ENCODE measurements around the gene DBP. TPM values are rescaled to one million over a fixed set of nuclear protein-coding genes. Genes with fewer than 3 reads are reported as not detected.

The DBP gene
- total RNA-seq, 2 experiments from 2014 or later, result 10.8 to 13.1 TPM

- Mint-ChIP-seq H3K4me3 (no peak overlapping the region), H3K27ac (no peak overlapping the region), H3K36me3 (ENCODE audit: low read depth) (no peaks in the 10 kb centered on the region), H3K27me3 (no peaks in the 10 kb centered on the region), H3K4me1 (ENCODE audit: low read depth) (no peaks in the 10 kb centered on the region), H3K9me3 (no peaks in the 10 kb centered on the region)
- DNase-seq (no peak), ATAC-seq (no peak)
- ChIA-PET CTCF (interaction anchor here (1.3 to 3.4 kb wide), 5 partner anchors 11 to 216 kb away, joined by 4 to 28 read pairs (median 14); partner anchors contain the start of genes KDELR1, RPL18 and SPHK2), POLR2A (interaction anchor here (0.6 to 4.8 kb wide), 2 partner anchors 10 to 300 kb away, joined by 3 to 48 read pairs; partner anchors contain the start of genes RPL18 and SPHK2)
- TF ChIP-seq, protein P1, sequence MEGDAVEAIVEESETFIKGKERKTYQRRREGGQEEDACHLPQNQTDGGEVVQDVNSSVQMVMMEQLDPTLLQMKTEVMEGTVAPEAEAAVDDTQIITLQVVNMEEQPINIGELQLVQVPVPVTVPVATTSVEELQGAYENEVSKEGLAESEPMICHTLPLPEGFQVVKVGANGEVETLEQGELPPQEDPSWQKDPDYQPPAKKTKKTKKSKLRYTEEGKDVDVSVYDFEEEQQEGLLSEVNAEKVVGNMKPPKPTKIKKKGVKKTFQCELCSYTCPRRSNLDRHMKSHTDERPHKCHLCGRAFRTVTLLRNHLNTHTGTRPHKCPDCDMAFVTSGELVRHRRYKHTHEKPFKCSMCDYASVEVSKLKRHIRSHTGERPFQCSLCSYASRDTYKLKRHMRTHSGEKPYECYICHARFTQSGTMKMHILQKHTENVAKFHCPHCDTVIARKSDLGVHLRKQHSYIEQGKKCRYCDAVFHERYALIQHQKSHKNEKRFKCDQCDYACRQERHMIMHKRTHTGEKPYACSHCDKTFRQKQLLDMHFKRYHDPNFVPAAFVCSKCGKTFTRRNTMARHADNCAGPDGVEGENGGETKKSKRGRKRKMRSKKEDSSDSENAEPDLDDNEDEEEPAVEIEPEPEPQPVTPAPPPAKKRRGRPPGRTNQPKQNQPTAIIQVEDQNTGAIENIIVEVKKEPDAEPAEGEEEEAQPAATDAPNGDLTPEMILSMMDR (IDR thresholded peaks at IDR 0.05), result no peak
- intact Hi-C loops (cut with micrococcal nuclease), result no loop called here
Measured at GRCh38 chr19:48607359-48607755, 29.8 kb downstream of the DBP start.

GRCh38 chr19:48606463-48607358 lies 30.5 kb downstream of the DBP start, which contains the start of gene SPACA4:
TSS of gene SPACA4 (plus strand) at chr19:48606742. CDS start at chr19:48606979, 237 bp downstream.
- no peak within 1 kb of the TSS for H3K27ac Mint-ChIP-seq
- TF ChIP-seq, protein P1 (IDR thresholded peaks at IDR 0.05), result no peak
- H3K4me1 Mint-ChIP-seq (ENCODE audit: low read depth), result no peaks in the 10 kb centered on the region
- H3K36me3 Mint-ChIP-seq (ENCODE audit: low read depth), result no peaks in the 10 kb centered on the region
- ChIA-PET POLR2A (interaction anchor here (4.8 kb wide), 1 partner anchor 11 kb away, joined by 48 read pairs; the partner anchor contains the start of genes RPL18 and SPHK2), CTCF (interaction anchor here (1.3 to 3.4 kb wide), 3 partner anchors 12 to 117 kb away, joined by 3 to 28 read pairs (median 15); no protein-coding TSS in a partner anchor)
- no peak for DNase-seq
- H3K4me3 Mint-ChIP-seq, result no peak within 1 kb of the TSS
- intact Hi-C loops (cut with micrococcal nuclease), result no loop called here
- no peaks in the 10 kb centered on the region for H3K9me3 Mint-ChIP-seq
- ATAC-seq, result no peak
- H3K27me3 Mint-ChIP-seq, result no peaks in the 10 kb centered on the region

- H3K9me3 Mint-ChIP-seq, result no peaks in the 10 kb centered on the region
- no peaks in the 10 kb centered on the region for H3K36me3 Mint-ChIP-seq (ENCODE audit: low read depth)
- no peak overlapping the region for H3K27ac Mint-ChIP-seq
- no peak for DNase-seq
- no peaks in the 10 kb centered on the region for H3K27me3 Mint-ChIP-seq
- intact Hi-C loops (cut with micrococcal nuclease), result no loop called here
- TF ChIP-seq, protein P1 (IDR thresholded peaks at IDR 0.05), result no peak
- H3K4me1 Mint-ChIP-seq (ENCODE audit: low read depth), result no peaks in the 10 kb centered on the region
- ATAC-seq, result no peak
- ChIA-PET POLR2A (interaction anchor here (2.2 kb wide), 1 partner anchor 12 kb away, joined by 6 read pairs; no protein-coding TSS in a partner anchor), CTCF (interaction anchor here (1.7 kb wide), 1 partner anchor 17 kb away, joined by 3 read pairs; no protein-coding TSS in a partner anchor)
- H3K4me3 Mint-ChIP-seq, result no peak overlapping the region
Measured at GRCh38 chr19:48603850-48604249, 33.3 kb downstream of the DBP start.

GRCh38 chr19:48603449-48603848 lies 33.7 kb downstream of the DBP start:
- Mint-ChIP-seq H3K9me3 (no peaks in the 10 kb centered on the region), H3K4me3 (no peak overlapping the region), H3K36me3 (ENCODE audit: low read depth) (no peaks in the 10 kb centered on the region), H3K27me3 (no peaks in the 10 kb centered on the region), H3K4me1 (ENCODE audit: low read depth) (no peaks in the 10 kb centered on the region), H3K27ac (no peak overlapping the region)
- TF ChIP-seq, protein P1 (IDR thresholded peaks at IDR 0.05), result no peak
- intact Hi-C loops (cut with micrococcal nuclease), result no loop called here
- ATAC-seq (no peak), DNase-seq (no peak)
- CTCF ChIA-PET, result interaction anchor here (1.7 to 2.8 kb wide), 2 partner anchors 14 to 17 kb away, joined by 3 to 9 read pairs; no protein-coding TSS in a partner anchor
- POLR2A ChIA-PET, result interaction anchor here (2.2 kb wide), 1 partner anchor 13 kb away, joined by 6 read pairs; no protein-coding TSS in a partner anchor

Measured in activated CD8-positive, alpha-beta T cell treated with anti-CD3 and anti-CD28 coated beads for 36 hours (primary cell).